Fibroblast of pulmonary artery (primary cell): ENCODE results near the gene YWHAH.

ENCODE experiments used
- DNase-seq: peaks from one replicate; pipeline ENCODE4 v3.0.0-alpha.2; 2010; ENCODE audit warnings: low read depth
- H3K4me3 ChIP-seq: replicated peaks from 2 replicates; pipeline ENCODE4 v1.5.1; 2011; ENCODE audit warnings: low read depth, mild to moderate bottlenecking, control low read depth, low read length, moderate library complexity
- TF ChIP-seq, protein P1 (sequence below): IDR thresholded peaks from 2 replicates; pipeline ENCODE4 v1.5.1; 2011; ENCODE audit warnings: mild to moderate bottlenecking, control low read depth, low read length, inconsistent platforms; ENCODE audit errors: missing control alignments

Gene YWHAH

DNA sequence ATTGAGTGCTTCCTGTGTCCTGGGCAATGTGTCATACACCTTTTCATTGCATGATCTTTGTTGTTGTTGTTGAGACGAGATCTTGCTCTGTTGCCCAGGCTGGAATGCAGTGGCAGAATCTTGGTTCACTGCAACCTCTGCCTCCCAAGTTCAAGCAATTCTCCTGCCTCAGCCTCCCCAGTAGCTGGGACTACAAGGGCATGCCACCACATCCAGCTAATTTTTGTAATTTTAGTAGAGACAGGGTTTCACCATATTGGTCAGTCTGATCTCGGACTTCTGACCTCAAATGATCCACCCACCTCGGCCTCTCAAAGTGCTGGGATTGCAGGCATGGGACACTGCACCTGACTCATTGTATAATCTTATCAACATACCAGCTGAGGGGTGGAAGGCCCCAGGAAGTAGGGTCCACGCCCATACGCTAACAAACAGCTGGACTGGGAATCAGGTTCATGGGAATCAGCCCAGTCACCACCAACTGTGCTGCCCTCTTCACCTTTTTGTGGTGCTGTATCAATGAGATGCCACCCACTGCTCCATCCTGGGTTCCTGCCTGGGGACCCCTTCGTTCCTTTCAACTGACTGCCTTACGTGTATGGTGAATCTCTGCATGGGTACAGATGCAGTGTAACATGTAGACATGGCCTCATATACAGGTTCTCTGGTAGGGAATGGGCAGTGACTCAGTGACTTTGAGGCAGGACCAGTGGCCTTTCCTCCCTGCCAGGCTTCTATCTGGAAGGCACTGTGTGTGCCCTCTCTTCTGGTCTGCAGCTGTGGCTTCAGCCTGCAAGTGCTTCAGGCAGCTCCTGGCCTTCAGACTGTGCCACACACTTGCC, 32.5 kb upstream of the YWHAH start:
- TF ChIP-seq, protein P1, sequence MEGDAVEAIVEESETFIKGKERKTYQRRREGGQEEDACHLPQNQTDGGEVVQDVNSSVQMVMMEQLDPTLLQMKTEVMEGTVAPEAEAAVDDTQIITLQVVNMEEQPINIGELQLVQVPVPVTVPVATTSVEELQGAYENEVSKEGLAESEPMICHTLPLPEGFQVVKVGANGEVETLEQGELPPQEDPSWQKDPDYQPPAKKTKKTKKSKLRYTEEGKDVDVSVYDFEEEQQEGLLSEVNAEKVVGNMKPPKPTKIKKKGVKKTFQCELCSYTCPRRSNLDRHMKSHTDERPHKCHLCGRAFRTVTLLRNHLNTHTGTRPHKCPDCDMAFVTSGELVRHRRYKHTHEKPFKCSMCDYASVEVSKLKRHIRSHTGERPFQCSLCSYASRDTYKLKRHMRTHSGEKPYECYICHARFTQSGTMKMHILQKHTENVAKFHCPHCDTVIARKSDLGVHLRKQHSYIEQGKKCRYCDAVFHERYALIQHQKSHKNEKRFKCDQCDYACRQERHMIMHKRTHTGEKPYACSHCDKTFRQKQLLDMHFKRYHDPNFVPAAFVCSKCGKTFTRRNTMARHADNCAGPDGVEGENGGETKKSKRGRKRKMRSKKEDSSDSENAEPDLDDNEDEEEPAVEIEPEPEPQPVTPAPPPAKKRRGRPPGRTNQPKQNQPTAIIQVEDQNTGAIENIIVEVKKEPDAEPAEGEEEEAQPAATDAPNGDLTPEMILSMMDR = no peak
- DNase-seq = no peak
- H3K4me3 ChIP-seq = no peak overlapping the region

DNA sequence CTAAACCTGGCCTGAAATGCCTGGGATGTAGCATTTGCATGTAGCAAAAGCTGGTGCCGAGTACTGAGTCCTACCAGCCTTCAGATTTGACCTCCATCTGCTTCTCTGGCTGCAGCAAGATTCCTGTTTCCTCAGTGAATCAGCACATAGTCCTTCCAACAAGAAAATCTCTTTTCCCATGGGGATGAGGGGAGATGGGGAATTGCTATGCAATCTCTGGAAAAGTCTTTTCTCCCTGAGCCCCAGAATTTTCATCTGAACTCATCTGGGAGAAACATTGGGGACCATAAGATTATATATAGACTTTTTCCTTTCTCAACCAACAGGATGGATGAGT, 32.0 kb upstream of the YWHAH start:
- H3K4me3 ChIP-seq = no peak overlapping the region
- TF ChIP-seq, protein P1 = no peak
- DNase-seq = peak; percentile 37

DNA sequence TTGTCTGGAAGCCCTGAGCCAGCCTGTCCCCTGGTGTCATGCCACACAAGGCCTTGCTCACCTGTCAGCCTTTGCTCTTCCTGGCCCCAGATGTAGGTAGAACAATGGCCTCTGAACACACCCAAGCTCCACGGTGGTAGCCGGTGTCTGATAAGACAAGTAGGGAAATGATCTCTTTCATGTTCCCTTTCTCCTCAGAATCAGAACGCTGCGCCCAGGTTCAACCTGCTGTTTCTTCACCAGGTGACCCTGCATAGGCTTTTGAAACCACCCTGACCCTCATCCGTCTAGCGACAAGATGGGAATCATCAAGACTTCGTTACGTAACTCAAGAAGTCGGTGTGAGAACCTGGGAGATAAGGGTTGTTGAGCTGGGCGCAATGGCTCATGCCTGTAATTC, 28.7 kb upstream of the YWHAH start:
- no peak for DNase-seq
- TF ChIP-seq, protein P1 = no peak

DNA sequence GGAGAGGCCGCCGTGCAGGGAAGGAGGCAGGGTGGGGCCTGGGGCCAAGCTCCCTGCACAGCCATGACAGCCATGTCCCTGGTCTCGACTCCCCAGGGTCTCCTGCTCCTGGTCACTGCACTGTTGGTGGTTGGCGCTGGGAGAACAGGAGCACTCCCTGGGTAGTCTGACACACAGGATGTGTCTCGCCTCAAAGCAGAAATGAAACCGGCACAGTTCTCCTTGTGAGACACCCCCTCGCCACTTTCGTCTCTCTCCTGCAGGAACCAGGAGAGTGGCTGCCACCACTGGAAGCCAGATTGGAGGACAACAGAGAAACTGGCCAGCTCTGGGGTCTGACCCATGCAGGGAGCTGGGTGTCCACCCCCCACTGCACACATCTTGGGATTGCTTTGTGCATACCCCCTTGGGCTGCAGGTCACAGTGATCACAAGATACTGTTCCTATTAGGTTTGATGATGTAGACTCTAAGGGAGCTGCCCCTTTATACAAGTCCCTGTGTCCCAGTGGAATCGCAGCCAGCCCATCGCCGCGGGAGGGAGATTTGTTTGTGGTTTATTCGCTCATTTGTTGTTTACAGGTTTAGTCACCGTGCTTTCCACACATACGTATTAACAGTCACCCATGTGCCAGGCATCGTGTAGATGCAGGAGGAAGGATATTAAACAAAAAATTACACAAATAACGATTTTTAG, 27.0 kb upstream of the YWHAH start:
- DNase-seq = no peak
- TF ChIP-seq, protein P1 = no peak
- no peak overlapping the region for H3K4me3 ChIP-seq

More for the DNA sequence above, 28.7 kb upstream of the YWHAH start:
- H3K4me3 ChIP-seq = no peak overlapping the region

DNA sequence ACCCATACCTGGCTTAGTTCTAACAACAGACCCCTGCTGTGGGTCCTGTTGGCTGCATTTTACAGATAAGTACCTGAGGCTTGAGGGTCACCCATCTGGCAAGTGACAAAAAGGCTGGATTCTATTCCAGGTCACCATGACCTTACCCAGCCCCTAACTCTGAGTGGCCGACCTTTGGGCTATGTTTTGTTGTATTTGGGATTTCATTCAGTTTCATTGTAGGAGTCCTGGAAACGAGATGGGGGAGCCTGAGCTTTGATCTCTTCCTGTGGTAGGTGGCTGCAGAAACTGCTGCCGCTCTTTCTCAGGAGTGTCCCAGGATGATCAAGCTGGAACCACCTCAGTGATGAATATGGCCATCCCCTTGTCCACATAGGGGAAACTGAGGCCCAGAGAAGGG, 24.6 kb upstream of the YWHAH start:
- no peak for DNase-seq
- TF ChIP-seq, protein P1 = no peak
- no peak overlapping the region for H3K4me3 ChIP-seq

DNA sequence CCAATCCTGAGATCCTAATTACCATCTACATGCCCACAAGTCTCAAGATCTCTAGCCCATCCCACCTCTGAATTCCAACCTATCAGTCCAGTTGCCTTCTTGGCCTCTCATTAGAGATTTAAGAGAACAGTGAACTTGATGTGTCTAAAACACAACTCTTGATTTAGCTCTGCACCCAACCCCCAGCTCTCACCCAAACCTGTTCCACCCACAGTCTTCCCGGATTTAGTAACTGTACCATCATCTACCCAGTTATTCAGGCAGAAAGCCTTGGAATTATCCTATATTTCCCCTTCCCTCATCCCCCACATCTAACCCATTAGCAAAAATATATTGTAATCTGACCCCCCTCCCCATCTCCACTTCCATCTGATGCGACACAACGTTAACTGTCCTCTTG, 24.0 kb upstream of the YWHAH start:
- no peak overlapping the region for H3K4me3 ChIP-seq
- TF ChIP-seq, protein P1 = no peak

DNA sequence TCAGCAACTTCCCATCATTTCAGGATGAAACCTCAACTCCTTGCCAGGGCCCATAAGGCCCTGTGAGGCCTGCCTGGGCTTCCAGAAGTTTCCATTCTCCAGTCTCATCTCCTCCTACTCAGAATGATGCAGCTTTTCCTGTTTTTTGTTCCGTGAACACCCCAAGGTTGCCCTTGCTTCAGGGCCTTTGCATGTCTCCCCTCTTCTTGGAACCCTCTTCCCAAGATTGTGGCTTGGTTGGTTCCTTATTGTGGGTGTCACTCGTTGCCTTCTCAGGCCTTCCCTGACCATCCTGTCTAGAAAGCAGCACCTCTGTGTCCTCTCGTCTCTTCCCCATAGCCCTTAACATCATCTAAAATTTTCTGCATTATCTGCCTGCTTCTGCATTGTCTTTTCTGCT, 23.2 kb upstream of the YWHAH start:
- no peak for DNase-seq
- H3K4me3 ChIP-seq = no peak overlapping the region
- TF ChIP-seq, protein P1 = no peak

More for the DNA sequence above, 24.0 kb upstream of the YWHAH start:
- DNase-seq = no peak
